ENCODE results near the gene TLCD3A.
A peak's percentile ranks its signal among the peaks of the same experiment; 100 is the strongest.
"Not testable (repeated sequence)": the region's sequence is repeated elsewhere in the genome, so short reads cannot be mapped to it uniquely, and the experiment has no call there.

The TLCD3A gene

DNA sequence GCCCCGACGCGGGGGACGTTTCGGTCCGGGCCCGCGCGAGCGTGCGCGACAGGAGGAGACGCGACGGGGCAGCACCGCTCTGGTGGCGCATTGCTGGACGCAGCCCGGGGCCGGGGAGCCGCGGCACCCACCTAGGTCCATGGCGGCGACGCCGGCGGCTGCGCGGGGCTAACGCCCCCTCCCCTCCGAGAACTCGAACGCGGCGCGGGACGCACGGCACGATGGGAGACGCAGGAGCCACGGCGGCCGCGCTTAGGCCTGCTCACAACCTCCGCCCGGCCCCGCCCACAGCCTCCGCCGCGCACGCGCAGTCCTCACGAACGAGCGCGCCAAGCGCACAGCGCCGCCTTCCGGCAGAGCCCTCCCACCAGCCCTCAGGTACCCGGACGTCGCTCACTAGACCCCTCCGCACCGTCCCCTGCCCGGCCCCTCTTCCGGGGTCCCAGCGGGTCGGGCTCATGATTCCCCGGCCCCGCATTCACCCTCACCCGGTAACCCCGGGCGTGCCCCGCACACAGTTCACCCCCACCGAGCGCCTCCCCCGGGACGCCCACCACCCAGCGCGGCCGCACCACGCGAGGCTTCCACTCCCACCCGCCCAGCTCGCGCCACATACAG lies 19.7 kb downstream of the TLCD3A start, which contains the start of gene GEMIN4:
GEMIN4 (minus strand) TSS at position 263 of the 618 bp plus-strand sequence; CDS start at position 141, 122 bp downstream.
- Mint-ChIP-seq H3K36me3 (ENCODE audit: low read depth) (peaks cover 73% of the 10 kb centered on the region), H3K9me3 (peaks cover 36% of the 10 kb centered on the region), H3K27ac (peak within 1 kb of the TSS; percentile 32), H3K4me3 (peak within 1 kb of the TSS; percentile 93), H3K27me3 (ENCODE audit: low read depth, poor library complexity) (no peaks in the 10 kb centered on the region), H3K4me1 (peaks cover 44% of the 10 kb centered on the region)
- DNase-seq = peak; percentile 99
- TF ChIP-seq CTCF (IDR thresholded peaks at IDR 0.05) = peak; percentile 86

- Mint-ChIP-seq H3K36me3 (ENCODE audit: low read depth) (peaks cover 72% of the 10 kb centered on the region), H3K27me3 (ENCODE audit: low read depth, poor library complexity) (no peaks in the 10 kb centered on the region), H3K27ac (peak overlapping the region; percentile 32), H3K9me3 (peaks cover 32% of the 10 kb centered on the region), H3K4me3 (peak overlapping the region; percentile 86), H3K4me1 (peaks cover 44% of the 10 kb centered on the region)
- no peak for TF ChIP-seq CTCF (IDR thresholded peaks at IDR 0.05)
- no peak for DNase-seq
Measured at GRCh38 chr17:752620-753219, 20.3 kb downstream of the TLCD3A start.

DNA sequence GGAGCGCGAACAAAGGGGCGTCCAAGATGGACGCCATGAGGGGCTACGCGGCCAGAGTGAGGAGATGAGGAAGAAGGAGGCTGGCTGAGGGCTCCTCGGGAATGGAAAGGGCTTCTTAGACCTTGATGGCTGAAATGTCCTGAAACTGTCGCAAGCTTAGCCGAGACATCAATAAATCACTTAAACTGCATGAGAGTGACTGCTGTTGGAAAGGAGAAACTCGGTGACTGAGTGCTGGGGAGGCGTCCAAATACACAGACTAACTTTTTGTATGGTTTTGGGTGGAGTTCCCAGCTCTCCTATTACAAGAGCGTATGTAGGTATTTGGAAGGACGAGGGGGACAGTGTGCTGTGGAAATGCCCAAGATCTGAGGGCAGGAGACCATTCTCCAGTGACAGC lies 21.0 kb downstream of the TLCD3A start:
- Mint-ChIP-seq H3K4me1 (peaks cover 44% of the 10 kb centered on the region), H3K27ac (peak overlapping the region; percentile 93), H3K4me3 (peak overlapping the region; percentile 66), H3K36me3 (ENCODE audit: low read depth) (peaks cover 72% of the 10 kb centered on the region), H3K9me3 (peaks cover 25% of the 10 kb centered on the region), H3K27me3 (ENCODE audit: low read depth, poor library complexity) (no peaks in the 10 kb centered on the region)
- TF ChIP-seq CTCF (IDR thresholded peaks at IDR 0.05) = no peak
- DNase-seq = no peak

GRCh38 chr17:755319-755961 lies 23.0 kb downstream of the TLCD3A start:
- H3K27ac Mint-ChIP-seq; H3K4me3 Mint-ChIP-seq; DNase-seq; H3K9me3 Mint-ChIP-seq; H3K27me3 Mint-ChIP-seq (ENCODE audit: low read depth, poor library complexity): not testable (repeated sequence)
- H3K4me1 Mint-ChIP-seq = peaks cover 37% of the 10 kb centered on the region
- H3K36me3 Mint-ChIP-seq (ENCODE audit: low read depth) = peaks cover 72% of the 10 kb centered on the region

DNA sequence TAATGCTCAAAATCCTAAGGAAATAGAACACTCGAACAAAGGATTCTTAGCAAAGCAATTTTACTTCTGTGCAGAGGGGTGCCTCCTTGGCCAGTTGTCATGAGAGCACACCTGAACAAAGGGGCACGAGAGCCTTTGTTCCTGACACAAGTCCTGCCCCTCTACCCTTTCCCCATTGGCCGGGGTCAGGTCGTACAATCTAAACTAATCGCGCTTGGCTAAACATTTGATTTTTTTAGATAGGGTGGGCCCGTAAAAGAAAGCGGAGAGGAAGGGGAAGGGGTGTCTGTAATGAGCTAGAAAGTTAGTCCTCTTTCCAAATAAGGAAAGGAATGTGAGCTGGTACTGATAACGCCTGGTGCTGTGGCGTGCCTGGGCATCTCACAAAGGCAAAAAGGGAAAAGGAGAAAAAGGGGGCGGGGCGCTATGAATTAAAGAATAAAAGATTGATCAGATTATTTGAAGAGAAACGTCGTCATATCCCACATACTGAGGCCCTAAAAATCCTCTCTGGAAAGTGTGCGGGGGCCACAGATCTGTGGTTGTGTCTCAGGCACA lies 23.7 kb downstream of the TLCD3A start:
- H3K27ac Mint-ChIP-seq = peak overlapping the region; percentile 78
- not testable (repeated sequence) for H3K27me3 Mint-ChIP-seq (ENCODE audit: low read depth, poor library complexity); H3K4me3 Mint-ChIP-seq; H3K9me3 Mint-ChIP-seq; DNase-seq
- H3K36me3 Mint-ChIP-seq (ENCODE audit: low read depth) = peaks cover 72% of the 10 kb centered on the region
- H3K4me1 Mint-ChIP-seq = peaks cover 31% of the 10 kb centered on the region

GRCh38 chr17:759964-760363 lies 27.6 kb downstream of the TLCD3A start:
- Mint-ChIP-seq H3K27ac (no peak overlapping the region), H3K27me3 (ENCODE audit: low read depth, poor library complexity) (no peaks in the 10 kb centered on the region), H3K9me3 (no peaks in the 10 kb centered on the region), H3K36me3 (ENCODE audit: low read depth) (peaks cover 82% of the 10 kb centered on the region), H3K4me3 (no peak overlapping the region), H3K4me1 (peaks cover 10% of the 10 kb centered on the region)
- no peak for TF ChIP-seq CTCF (IDR thresholded peaks at IDR 0.05)
- DNase-seq = no peak
